ENCODE measurements around the gene IAH1. TPM values are rescaled to one million over a fixed set of nuclear protein-coding genes. Genes with fewer than 3 reads are reported as not detected.

IAH1 gene
- total and polyA plus RNA-seq, 2 of the 4 experiments (the other 2 are of a cell fraction), result 84.5 to 89.8 TPM

DNA sequence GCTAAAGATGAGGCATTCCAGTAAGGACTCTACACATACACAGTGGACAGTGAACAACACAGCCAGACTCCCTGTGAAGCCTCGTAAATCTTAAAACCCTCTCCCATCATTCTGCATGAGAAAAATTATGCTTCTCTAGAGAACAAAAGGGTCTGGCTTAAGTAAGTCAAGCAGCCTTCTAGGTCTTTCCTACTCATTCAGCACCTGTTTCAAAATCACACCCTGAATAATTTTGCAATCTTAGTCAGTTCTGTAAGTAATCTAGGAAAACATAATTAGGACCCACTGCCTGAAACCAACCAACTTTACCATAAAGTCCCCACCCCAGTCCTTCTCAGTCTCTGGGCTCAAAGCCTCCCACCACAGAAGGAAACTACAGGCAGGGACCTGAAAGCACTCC is 19.7 kb downstream of the IAH1 start:
- no peak overlapping the region for H3K23ac ChIP-seq (ENCODE audit: low read depth, low read length)
- H3K4me3 ChIP-seq (ENCODE audit: insufficient read depth, low read depth, low read length), result no peak overlapping the region
- H3K14ac ChIP-seq (replicated peaks; ENCODE audit: low read depth, low read length), result no peak overlapping the region
- no peak for DNase-seq
- no peak overlapping the region for H2BK15ac ChIP-seq (ENCODE audit: low read depth, low read length)
- no peak overlapping the region for H4K5ac ChIP-seq (ENCODE audit: low read depth, low read length)
- H3K9me3 ChIP-seq (ENCODE audit: control insufficient read depth, insufficient read depth, low read length), result no peaks in the 10 kb centered on the region
- H4K91ac ChIP-seq (ENCODE audit: insufficient read depth, low read depth, low read length), result no peak overlapping the region
- CTCF ChIA-PET, result no interaction called here
- peaks cover 51% of the 10 kb centered on the region for H3K36me3 ChIP-seq (ENCODE audit: control insufficient read depth, insufficient read depth, low read length)
- no TSS peak for BruUV-seq (replicated peaks)
- H3K9ac ChIP-seq (ENCODE audit: low read depth, low read length), result no peak overlapping the region
- no peak overlapping the region for H2AK9ac ChIP-seq (replicated peaks; ENCODE audit: low read depth, low read length, poor library complexity)
- H4K20me1 ChIP-seq (ENCODE audit: insufficient read depth, low read length), result no peaks in the 10 kb centered on the region
- H3K79me1 ChIP-seq (ENCODE audit: low read depth in 1 of 2, low read length in 2 of 2), result peaks cover 9 to 31% of the 10 kb centered on the region in 2 experiments
- no peak overlapping the region for H2BK5ac ChIP-seq (ENCODE audit: low read depth, low read length, poor library complexity, severe bottlenecking)
- no peak overlapping the region for H3K18ac ChIP-seq (ENCODE audit: low read depth, low read length)
- no peak overlapping the region for H2AFZ ChIP-seq (replicated peaks; ENCODE audit: low read length, poor library complexity)
- intact Hi-C loops (cut with micrococcal nuclease) (no loop called here), in situ Hi-C loops (cut with MboI; ENCODE audit: low sequenced_read_pairs) (no loop called here), dilution Hi-C loops (cut with HindIII; ENCODE audit: low sequenced_read_pairs, unreplicated experiment) (no loop called here)
- H3K4me2 ChIP-seq (ENCODE audit: low read depth, low read length), result no peak overlapping the region
- ATAC-seq (ENCODE audit: low read depth), result no peak
- no peak overlapping the region for H3K56ac ChIP-seq (ENCODE audit: extremely low read depth, insufficient read depth, low read length)
- H3K4ac ChIP-seq (ENCODE audit: low read depth, low read length), result no peak overlapping the region
- H3K9me1 ChIP-seq (ENCODE audit: insufficient read depth, low read length), result peaks cover 8% of the 10 kb centered on the region; the same call in 1 of the 2 replicates
- no peak overlapping the region for H4K8ac ChIP-seq (ENCODE audit: low read depth in 2 of 2, low read length in 2 of 2)
- WGBS, 2 experiments (ENCODE audit: extremely low coverage in 2 of 2, insufficient read length in 1 of 2), result no CpG with 5 or more reads among the region's 1 CpG
- POLR2A ChIA-PET (ENCODE audit: unreplicated experiment), result no interaction called here
- H3K27me3 ChIP-seq (ENCODE audit: control insufficient read depth, insufficient read depth, low read length), result no peaks in the 10 kb centered on the region
- TF ChIP-seq MAFK (IDR thresholded peaks at IDR 0.05; ENCODE audit: low read depth, low read length) (no peak), MXI1 (IDR thresholded peaks at IDR 0.05; ENCODE audit: borderline replicate concordance, low read depth, low read length) (no peak), RFX5 (IDR thresholded peaks at IDR 0.05; ENCODE audit: low read depth, low read length) (no peak), MAZ (IDR thresholded peaks at IDR 0.05; ENCODE audit: borderline replicate concordance, low read depth, low read length) (no peak), POLR2A (IDR thresholded peaks at IDR 0.05; ENCODE audit: low read depth, low read length) (no peak), FOS (IDR thresholded peaks at IDR 0.05; ENCODE audit: low read depth, low read length) (no peak), BHLHE40 (IDR thresholded peaks at IDR 0.05; ENCODE audit: low read depth, low read length) (no peak), RAD21 (IDR thresholded peaks at IDR 0.05; ENCODE audit: low read length) (no peak), SMC3 (IDR thresholded peaks at IDR 0.05; ENCODE audit: low read depth, low read length) (no peak), CHD1 (IDR thresholded peaks at IDR 0.05; ENCODE audit: low read depth, low read length) (no peak), NFE2L2 (IDR thresholded peaks at IDR 0.05; ENCODE audit: low read depth, low read length) (no peak), RCOR1 (IDR thresholded peaks at IDR 0.05; ENCODE audit: insufficient replicate concordance, low read length) (no peak), CEBPB (IDR thresholded peaks at IDR 0.05; ENCODE audit: low read depth, low read length) (no peak)
- TF ChIP-seq, protein P1, sequence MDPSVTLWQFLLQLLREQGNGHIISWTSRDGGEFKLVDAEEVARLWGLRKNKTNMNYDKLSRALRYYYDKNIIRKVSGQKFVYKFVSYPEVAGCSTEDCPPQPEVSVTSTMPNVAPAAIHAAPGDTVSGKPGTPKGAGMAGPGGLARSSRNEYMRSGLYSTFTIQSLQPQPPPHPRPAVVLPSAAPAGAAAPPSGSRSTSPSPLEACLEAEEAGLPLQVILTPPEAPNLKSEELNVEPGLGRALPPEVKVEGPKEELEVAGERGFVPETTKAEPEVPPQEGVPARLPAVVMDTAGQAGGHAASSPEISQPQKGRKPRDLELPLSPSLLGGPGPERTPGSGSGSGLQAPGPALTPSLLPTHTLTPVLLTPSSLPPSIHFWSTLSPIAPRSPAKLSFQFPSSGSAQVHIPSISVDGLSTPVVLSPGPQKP (IDR thresholded peaks at IDR 0.05; ENCODE audit: borderline replicate concordance, low read depth, low read length), result no peak
- TF ChIP-seq, protein P2, sequence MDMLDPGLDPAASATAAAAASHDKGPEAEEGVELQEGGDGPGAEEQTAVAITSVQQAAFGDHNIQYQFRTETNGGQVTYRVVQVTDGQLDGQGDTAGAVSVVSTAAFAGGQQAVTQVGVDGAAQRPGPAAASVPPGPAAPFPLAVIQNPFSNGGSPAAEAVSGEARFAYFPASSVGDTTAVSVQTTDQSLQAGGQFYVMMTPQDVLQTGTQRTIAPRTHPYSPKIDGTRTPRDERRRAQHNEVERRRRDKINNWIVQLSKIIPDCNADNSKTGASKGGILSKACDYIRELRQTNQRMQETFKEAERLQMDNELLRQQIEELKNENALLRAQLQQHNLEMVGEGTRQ (IDR thresholded peaks at IDR 0.05; ENCODE audit: low read depth, low read length), result no peak
- TF ChIP-seq, protein P3, sequence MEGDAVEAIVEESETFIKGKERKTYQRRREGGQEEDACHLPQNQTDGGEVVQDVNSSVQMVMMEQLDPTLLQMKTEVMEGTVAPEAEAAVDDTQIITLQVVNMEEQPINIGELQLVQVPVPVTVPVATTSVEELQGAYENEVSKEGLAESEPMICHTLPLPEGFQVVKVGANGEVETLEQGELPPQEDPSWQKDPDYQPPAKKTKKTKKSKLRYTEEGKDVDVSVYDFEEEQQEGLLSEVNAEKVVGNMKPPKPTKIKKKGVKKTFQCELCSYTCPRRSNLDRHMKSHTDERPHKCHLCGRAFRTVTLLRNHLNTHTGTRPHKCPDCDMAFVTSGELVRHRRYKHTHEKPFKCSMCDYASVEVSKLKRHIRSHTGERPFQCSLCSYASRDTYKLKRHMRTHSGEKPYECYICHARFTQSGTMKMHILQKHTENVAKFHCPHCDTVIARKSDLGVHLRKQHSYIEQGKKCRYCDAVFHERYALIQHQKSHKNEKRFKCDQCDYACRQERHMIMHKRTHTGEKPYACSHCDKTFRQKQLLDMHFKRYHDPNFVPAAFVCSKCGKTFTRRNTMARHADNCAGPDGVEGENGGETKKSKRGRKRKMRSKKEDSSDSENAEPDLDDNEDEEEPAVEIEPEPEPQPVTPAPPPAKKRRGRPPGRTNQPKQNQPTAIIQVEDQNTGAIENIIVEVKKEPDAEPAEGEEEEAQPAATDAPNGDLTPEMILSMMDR (conservative IDR thresholded peaks at IDR 0.05; ENCODE audit: low read depth, low read length), result no peak
- H2BK20ac ChIP-seq (ENCODE audit: low read depth, low read length), result no peak overlapping the region
- no peak overlapping the region for H2BK120ac ChIP-seq (ENCODE audit: low read depth, low read length)
- H3K4me1 ChIP-seq (ENCODE audit: control insufficient read depth, insufficient read depth, low read length), result peaks cover 5% of the 10 kb centered on the region
- no peak overlapping the region for H3K27ac ChIP-seq (ENCODE audit: insufficient read depth, low read length)
- H2AK5ac ChIP-seq (ENCODE audit: low read depth, low read length), result no peak overlapping the region

All from IMR-90 (cell line).